ENCODE results near the gene A4GNT. TPM values are rescaled to one million over a fixed set of nuclear protein-coding genes. Genes with fewer than 3 reads are reported as not detected.

A4GNT gene
- total RNA-seq (2014; rRNA removed; shearing (Covaris generic); ENCODE audit: low replicate concordance): not detected in 2 replicates

DNA sequence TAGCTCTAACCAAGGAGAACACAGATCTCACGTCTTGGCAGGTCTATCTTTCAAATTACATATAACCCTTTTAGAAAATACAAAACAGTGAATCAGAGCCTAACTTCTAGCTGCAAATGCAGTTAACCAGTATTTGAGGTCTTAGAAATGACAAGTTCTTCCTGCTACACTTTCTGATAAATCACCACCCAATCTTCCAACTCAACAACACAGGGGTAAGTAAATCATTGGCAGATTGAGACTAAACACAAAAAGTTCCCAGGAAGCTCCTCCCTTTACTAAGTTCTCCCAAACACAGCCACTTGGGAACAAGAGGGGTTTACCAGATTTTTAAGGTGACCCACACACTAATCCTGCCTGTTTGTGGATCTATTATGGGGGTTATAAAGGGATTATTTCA is at the start of gene A4GNT:
TSS of gene A4GNT (minus strand) at position 152 of the 400 bp plus-strand sequence. CDS start 1,134 bp downstream, outside the sequence.
- Histone ChIP-seq H3K4me3 (ENCODE audit: low read length) (no peak within 1 kb of the TSS), H3K9ac (ENCODE audit: low read length) (no peak within 1 kb of the TSS), H3K4me2 (ENCODE audit: low read depth, low read length, poor library complexity, severe bottlenecking) (no peak within 1 kb of the TSS), H3K9me3 (ENCODE audit: low read length) (no peaks in the 10 kb centered on the region), H3K27me3 (ENCODE audit: low read length) (no peaks in the 10 kb centered on the region), H2AFZ (ENCODE audit: low read length) (no peak within 1 kb of the TSS), H3K9me2 (replicated peaks; ENCODE audit: insufficient read depth, low read length) (no peaks in the 10 kb centered on the region), H4K20me1 (ENCODE audit: insufficient read depth, low read depth, low read length) (no peaks in the 10 kb centered on the region), H3K36me3 (ENCODE audit: insufficient read depth, low read length) (no peaks in the 10 kb centered on the region), H3K79me2 (ENCODE audit: low read length) (no peaks in the 10 kb centered on the region), H3K4me1 (ENCODE audit: low read length) (no peaks in the 10 kb centered on the region), H3K27ac (ENCODE audit: low read length) (no peak within 1 kb of the TSS)
- DNase-seq: no peak

DNA sequence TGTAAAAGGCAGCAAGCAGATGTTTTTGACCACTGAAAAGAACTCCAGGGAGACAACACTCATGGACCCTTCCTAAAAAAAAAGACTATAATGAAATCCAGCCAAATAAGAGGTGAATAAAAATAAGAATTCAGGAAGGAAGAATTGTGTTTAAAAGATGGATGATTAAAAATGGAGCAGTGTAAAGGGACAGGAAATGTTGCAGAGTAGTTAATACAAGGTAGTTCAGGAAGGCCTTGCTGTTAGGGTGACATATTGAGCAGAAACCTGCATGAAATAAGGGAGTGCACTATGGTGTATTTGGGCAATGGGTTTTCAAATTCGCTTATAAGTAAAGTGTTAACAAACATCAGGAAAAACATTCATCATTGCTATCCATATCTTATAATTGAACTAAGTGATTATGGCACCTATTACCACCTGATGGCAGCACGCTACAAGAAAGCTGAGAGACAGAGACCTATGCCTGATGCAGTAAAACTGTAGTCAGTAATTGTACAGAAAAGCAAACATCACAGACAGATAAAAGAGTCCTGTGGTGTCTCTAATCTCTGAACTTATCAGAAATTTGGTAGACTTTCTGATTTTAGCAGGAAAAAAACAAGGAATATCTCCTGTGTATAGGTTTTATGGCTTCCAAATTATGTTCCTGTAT is 48.3 kb upstream of the A4GNT start:
- Histone ChIP-seq H3K36me3 (ENCODE audit: insufficient read depth, low read length) (no peaks in the 10 kb centered on the region), H3K4me3 (ENCODE audit: low read length) (no peak overlapping the region), H3K4me1 (ENCODE audit: low read length) (peaks cover 7% of the 10 kb centered on the region), H4K20me1 (ENCODE audit: insufficient read depth, low read depth, low read length) (no peaks in the 10 kb centered on the region), H3K9me3 (ENCODE audit: low read length) (no peaks in the 10 kb centered on the region), H3K9ac (ENCODE audit: low read length) (no peak overlapping the region), H3K4me2 (ENCODE audit: low read depth, low read length, poor library complexity, severe bottlenecking) (no peak overlapping the region), H3K9me2 (replicated peaks; ENCODE audit: insufficient read depth, low read length) (no peaks in the 10 kb centered on the region), H3K27me3 (ENCODE audit: low read length) (no peaks in the 10 kb centered on the region), H2AFZ (ENCODE audit: low read length) (no peak overlapping the region), H3K79me2 (ENCODE audit: low read length) (no peaks in the 10 kb centered on the region), H3K27ac (ENCODE audit: low read length) (no peak overlapping the region)
- DNase-seq: peak; percentile 71

DNA sequence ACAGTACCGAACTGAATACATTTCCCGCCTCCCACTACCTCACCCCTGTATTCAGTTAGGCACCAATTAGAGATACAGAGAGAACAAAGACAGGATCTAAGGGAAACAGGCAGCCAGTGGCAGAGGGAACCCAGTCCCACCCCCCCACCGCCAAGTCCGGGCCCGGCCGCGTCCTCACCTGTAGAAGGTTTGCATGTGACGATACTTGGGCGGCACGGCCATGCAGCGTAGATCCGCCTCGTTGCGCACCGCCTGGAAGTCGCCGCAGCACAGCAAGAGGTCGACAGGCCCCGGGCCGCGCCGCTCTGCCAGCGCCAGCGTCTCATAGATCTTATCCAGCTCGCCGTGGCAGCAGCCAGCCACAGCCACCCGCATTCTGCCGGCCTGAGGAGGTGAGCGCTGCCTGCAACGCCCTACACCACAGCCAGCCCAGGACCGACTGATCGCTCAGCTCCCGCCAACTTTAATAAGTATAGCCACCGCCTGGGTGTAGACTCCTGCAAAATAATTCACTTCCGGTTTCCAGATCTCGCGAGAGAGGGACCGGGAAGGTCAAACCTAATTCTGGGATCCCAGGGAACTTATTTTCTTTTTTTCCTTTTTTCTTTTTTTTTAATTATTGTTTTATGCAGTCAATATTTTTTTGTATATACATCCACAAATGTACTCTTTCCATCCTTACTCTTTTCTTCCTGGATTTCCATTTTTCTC is 42.4 kb upstream of the A4GNT start, which contains the start of gene DBR1:
TSS of gene DBR1 (minus strand) at position 501 of the 711 bp plus-strand sequence. CDS start at position 375, 126 bp downstream.
- peak; percentile 95 for DNase-seq
- Histone ChIP-seq H3K4me1 (ENCODE audit: low read length) (peaks cover 28% of the 10 kb centered on the region), H3K27ac (ENCODE audit: low read length) (peak within 1 kb of the TSS; percentile 76), H3K9me3 (ENCODE audit: low read length) (no peaks in the 10 kb centered on the region), H3K9me2 (replicated peaks; ENCODE audit: insufficient read depth, low read length) (no peaks in the 10 kb centered on the region), H4K20me1 (ENCODE audit: insufficient read depth, low read depth, low read length) (no peaks in the 10 kb centered on the region), H3K4me3 (ENCODE audit: low read length) (peak within 1 kb of the TSS; percentile 80), H3K27me3 (ENCODE audit: low read length) (no peaks in the 10 kb centered on the region), H3K36me3 (ENCODE audit: insufficient read depth, low read length) (peaks cover 10% of the 10 kb centered on the region; the same call in 1 of the 2 replicates), H3K9ac (ENCODE audit: low read length) (peak within 1 kb of the TSS; percentile 82), H2AFZ (ENCODE audit: low read length) (peak within 1 kb of the TSS; percentile 99), H3K79me2 (ENCODE audit: low read length) (peaks cover 42% of the 10 kb centered on the region), H3K4me2 (ENCODE audit: low read depth, low read length, poor library complexity, severe bottlenecking) (peak within 1 kb of the TSS; percentile 86)

DNA sequence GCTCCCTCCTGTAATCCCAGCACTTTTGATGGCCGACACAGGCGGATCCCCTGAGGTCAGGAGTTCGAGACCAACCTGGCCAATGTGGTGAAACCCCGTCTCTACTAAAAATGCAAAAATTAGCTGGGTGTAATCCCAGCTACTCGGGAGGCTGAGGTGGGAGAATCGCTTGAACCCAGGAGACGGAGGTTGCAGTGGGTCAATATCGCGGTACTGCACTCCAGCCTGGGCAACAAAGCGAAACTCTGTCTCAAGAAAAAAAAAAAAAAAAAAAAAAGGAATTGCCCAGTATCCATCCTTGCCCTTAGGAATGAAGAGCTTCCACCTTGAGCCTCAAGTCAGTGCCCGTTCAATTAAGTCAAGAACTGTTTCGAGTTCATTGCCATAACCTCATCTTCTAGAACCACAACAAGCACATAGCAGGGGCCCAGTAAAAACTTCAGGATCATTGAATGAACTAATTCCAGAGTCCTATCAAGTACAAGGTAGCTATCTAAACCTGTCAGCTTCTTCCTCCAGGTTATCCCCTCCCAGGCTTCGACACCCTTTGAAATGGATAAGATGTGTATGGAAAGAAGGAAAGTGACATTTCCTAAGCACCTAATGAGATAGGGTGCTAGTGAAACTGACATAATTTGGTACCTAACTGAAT is 41.7 kb upstream of the A4GNT start:
- peak overlapping the region; percentile 80 for H3K4me3 ChIP-seq (ENCODE audit: low read length)

DNA sequence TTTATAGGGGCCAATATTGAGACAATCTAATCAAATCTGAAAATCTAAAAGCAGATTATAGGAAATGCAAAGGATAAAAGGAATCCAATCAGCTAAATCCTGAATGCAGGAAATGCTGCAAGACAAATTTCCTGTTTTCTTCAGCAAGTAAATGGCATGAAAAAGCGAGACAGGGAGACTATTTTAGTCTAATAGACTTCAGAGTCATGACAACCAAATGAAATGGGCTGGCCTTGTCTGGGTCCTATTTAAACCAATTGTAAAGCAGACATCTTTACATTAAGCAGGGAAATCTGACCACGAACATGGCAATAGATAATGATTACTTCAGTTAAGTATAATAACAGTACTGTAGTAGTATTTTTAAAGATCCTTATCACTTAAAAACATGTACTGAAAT is 40.4 kb upstream of the A4GNT start:
- Histone ChIP-seq H3K4me2 (ENCODE audit: low read depth, low read length, poor library complexity, severe bottlenecking) (peak overlapping the region; percentile 86), H3K9me2 (replicated peaks; ENCODE audit: insufficient read depth, low read length) (no peaks in the 10 kb centered on the region), H3K27me3 (ENCODE audit: low read length) (no peaks in the 10 kb centered on the region), H3K9ac (ENCODE audit: low read length) (no peak overlapping the region), H2AFZ (ENCODE audit: low read length) (no peak overlapping the region), H3K36me3 (ENCODE audit: insufficient read depth, low read length) (peaks cover 15% of the 10 kb centered on the region; the same call in 1 of the 2 replicates), H3K4me1 (ENCODE audit: low read length) (peaks cover 28% of the 10 kb centered on the region), H3K27ac (ENCODE audit: low read length) (no peak overlapping the region), H4K20me1 (ENCODE audit: insufficient read depth, low read depth, low read length) (no peaks in the 10 kb centered on the region), H3K4me3 (ENCODE audit: low read length) (no peak overlapping the region), H3K79me2 (ENCODE audit: low read length) (peaks cover 42% of the 10 kb centered on the region), H3K9me3 (ENCODE audit: low read length) (no peaks in the 10 kb centered on the region)
- peak; percentile 53 for DNase-seq

More for the DNA sequence above, 41.7 kb upstream of the A4GNT start:
- H3K9ac ChIP-seq (ENCODE audit: low read length): peak overlapping the region; percentile 82
- no peaks in the 10 kb centered on the region for H4K20me1 ChIP-seq (ENCODE audit: insufficient read depth, low read depth, low read length)
- H2AFZ ChIP-seq (ENCODE audit: low read length): peak overlapping the region; percentile 99; the same call in 1 of the 2 replicates
- peaks cover 42% of the 10 kb centered on the region for H3K79me2 ChIP-seq (ENCODE audit: low read length)
- peaks cover 12% of the 10 kb centered on the region; the same call in 1 of the 2 replicates for H3K36me3 ChIP-seq (ENCODE audit: insufficient read depth, low read length)
- peak overlapping the region; percentile 86 for H3K4me2 ChIP-seq (ENCODE audit: low read depth, low read length, poor library complexity, severe bottlenecking)
- H3K27me3 ChIP-seq (ENCODE audit: low read length): no peaks in the 10 kb centered on the region
- DNase-seq: peak; percentile 48
- H3K27ac ChIP-seq (ENCODE audit: low read length): peak overlapping the region; percentile 76; the same call in 1 of the 2 replicates
- no peaks in the 10 kb centered on the region for H3K9me2 ChIP-seq (replicated peaks; ENCODE audit: insufficient read depth, low read length)
- H3K9me3 ChIP-seq (ENCODE audit: low read length): no peaks in the 10 kb centered on the region
- H3K4me1 ChIP-seq (ENCODE audit: low read length): peaks cover 28% of the 10 kb centered on the region

DNA sequence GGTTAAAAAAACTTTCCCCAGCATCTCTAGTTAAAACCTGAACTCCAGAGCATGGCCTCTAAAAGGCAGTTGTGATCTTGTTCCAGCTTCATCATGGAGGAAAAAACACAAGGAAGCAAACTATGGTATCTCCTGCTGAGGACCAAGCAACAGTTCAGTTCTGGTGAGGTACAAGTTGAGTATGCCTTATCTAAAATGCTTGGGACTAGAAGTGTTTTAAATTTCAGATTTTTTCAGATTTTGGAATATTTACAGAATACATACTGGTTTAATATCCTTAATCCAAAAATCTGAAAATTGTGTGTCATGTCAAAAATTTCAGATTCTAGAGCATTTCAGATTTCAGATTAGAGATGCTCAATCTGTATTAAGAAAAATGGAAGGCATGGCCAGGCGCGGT is 32.9 kb upstream of the A4GNT start:
- Histone ChIP-seq H3K9me3 (ENCODE audit: low read length) (no peaks in the 10 kb centered on the region), H4K20me1 (ENCODE audit: insufficient read depth, low read depth, low read length) (no peaks in the 10 kb centered on the region), H3K4me3 (ENCODE audit: low read length) (no peak overlapping the region), H3K27me3 (ENCODE audit: low read length) (no peaks in the 10 kb centered on the region), H3K9me2 (replicated peaks; ENCODE audit: insufficient read depth, low read length) (no peaks in the 10 kb centered on the region), H3K79me2 (ENCODE audit: low read length) (no peaks in the 10 kb centered on the region), H2AFZ (ENCODE audit: low read length) (no peak overlapping the region), H3K9ac (ENCODE audit: low read length) (no peak overlapping the region), H3K4me1 (ENCODE audit: low read length) (no peaks in the 10 kb centered on the region), H3K4me2 (ENCODE audit: low read depth, low read length, poor library complexity, severe bottlenecking) (no peak overlapping the region), H3K36me3 (ENCODE audit: insufficient read depth, low read length) (peaks cover 33% of the 10 kb centered on the region; the same call in 1 of the 2 replicates), H3K27ac (ENCODE audit: low read length) (no peak overlapping the region)
- no peak for DNase-seq

DNA sequence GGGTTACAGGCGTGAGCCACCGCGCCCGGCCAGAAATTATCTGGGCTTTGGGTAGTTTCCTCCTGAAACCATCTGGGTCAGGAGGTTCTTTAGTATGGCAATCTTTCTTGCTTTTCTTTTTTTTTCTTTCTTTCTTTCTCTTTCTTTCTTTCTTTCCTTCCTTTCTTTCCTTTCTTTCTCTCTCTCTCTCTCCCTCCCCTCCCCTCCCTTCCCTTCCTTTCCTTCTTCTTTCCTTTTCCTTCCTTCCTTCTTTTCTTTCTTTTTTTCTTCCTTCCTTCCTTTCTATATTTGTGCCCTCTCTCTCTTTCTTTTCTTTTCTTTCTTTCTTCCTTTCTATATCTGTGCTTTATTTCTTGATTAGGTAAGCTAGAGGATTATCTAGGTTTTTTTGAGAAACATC is 25.6 kb upstream of the A4GNT start:
- H3K9me2 ChIP-seq (replicated peaks; ENCODE audit: insufficient read depth, low read length): no peaks in the 10 kb centered on the region
- DNase-seq: no peak

DNA sequence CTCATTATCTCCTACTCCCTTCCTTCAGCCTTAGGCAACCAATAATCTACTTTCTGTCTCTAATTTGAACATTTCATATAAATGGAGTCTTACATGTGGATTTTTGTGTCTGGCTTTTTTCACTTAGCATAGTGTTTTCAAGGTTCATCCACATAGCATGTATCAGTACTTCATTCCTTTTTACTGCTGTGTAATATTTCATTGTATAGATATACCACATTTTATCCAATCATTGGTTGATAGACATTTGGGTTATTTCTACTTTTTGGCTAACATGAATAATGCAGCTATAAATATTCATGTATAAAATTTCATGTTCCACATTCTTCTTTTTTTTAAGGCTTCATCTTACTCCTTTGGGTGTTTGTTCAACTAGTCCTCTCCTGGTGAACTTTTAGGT is 22.3 kb upstream of the A4GNT start:
- no peak for DNase-seq
- H3K9me3 ChIP-seq (ENCODE audit: low read length): peaks cover 3% of the 10 kb centered on the region; the same call in 1 of the 2 replicates
- H3K4me2 ChIP-seq (ENCODE audit: low read depth, low read length, poor library complexity, severe bottlenecking): no peak overlapping the region
- no peaks in the 10 kb centered on the region for H4K20me1 ChIP-seq (ENCODE audit: insufficient read depth, low read depth, low read length)
- no peak overlapping the region for H3K4me3 ChIP-seq (ENCODE audit: low read length)
- H3K27me3 ChIP-seq (ENCODE audit: low read length): no peaks in the 10 kb centered on the region
- H2AFZ ChIP-seq (ENCODE audit: low read length): no peak overlapping the region
- no peaks in the 10 kb centered on the region for H3K79me2 ChIP-seq (ENCODE audit: low read length)
- H3K9me2 ChIP-seq (replicated peaks; ENCODE audit: insufficient read depth, low read length): no peaks in the 10 kb centered on the region
- H3K36me3 ChIP-seq (ENCODE audit: insufficient read depth, low read length): no peaks in the 10 kb centered on the region
- no peak overlapping the region for H3K9ac ChIP-seq (ENCODE audit: low read length)
- H3K27ac ChIP-seq (ENCODE audit: low read length): no peak overlapping the region
- no peaks in the 10 kb centered on the region for H3K4me1 ChIP-seq (ENCODE audit: low read length)

More for the DNA sequence above, 25.6 kb upstream of the A4GNT start:
- Histone ChIP-seq H3K36me3 (ENCODE audit: insufficient read depth, low read length) (peaks cover 8% of the 10 kb centered on the region; the same call in 1 of the 2 replicates), H3K4me2 (ENCODE audit: low read depth, low read length, poor library complexity, severe bottlenecking) (no peak overlapping the region), H3K9ac (ENCODE audit: low read length) (no peak overlapping the region), H3K79me2 (ENCODE audit: low read length) (no peaks in the 10 kb centered on the region), H3K4me1 (ENCODE audit: low read length) (no peaks in the 10 kb centered on the region), H4K20me1 (ENCODE audit: insufficient read depth, low read depth, low read length) (no peaks in the 10 kb centered on the region), H3K4me3 (ENCODE audit: low read length) (no peak overlapping the region), H3K9me3 (ENCODE audit: low read length) (peaks cover 3% of the 10 kb centered on the region; the same call in 1 of the 2 replicates), H3K27ac (ENCODE audit: low read length) (no peak overlapping the region), H2AFZ (ENCODE audit: low read length) (no peak overlapping the region), H3K27me3 (ENCODE audit: low read length) (no peaks in the 10 kb centered on the region)
